LNCaP clone FGC (cell line): ENCODE results near the gene CHST15.
A peak's percentile ranks its signal among the peaks of the same experiment; 100 is the strongest.

Experiments
- DNase-seq: peaks from one replicate; pipeline ENCODE4 v3.0.0-alpha.2; 2011; ENCODE audit warnings: low read depth
- H3K4me3 ChIP-seq: 2 replicates; pipeline ENCODE4 v1.5.1; 2011; ENCODE audit warnings: mild to moderate bottlenecking, low read depth, low read length, control low read depth
- CTCF ChIP-seq: IDR thresholded peaks from 2 replicates; pipeline ENCODE4 v1.5.1; 2012; ENCODE audit warnings: mild to moderate bottlenecking; ENCODE audit not compliant: control insufficient read depth, insufficient read depth; ENCODE audit errors: extremely low read depth

CHST15 gene

GRCh38 chr10:124127965-124128810, 34.8 kb upstream of the CHST15 start:
- DNase-seq, result no peak
- no peak for TF ChIP-seq CTCF
- H3K4me3 ChIP-seq, result no peak overlapping the region

- H3K4me3 ChIP-seq, result no peak overlapping the region
- DNase-seq, result no peak
- TF ChIP-seq CTCF, result no peak
These were observed 34.2 kb upstream of the CHST15 start for GRCh38 chr10:124127563-124127962.

GRCh38 chr10:124126983-124127385, 33.6 kb upstream of the CHST15 start:
- TF ChIP-seq CTCF, result no peak
- no peak overlapping the region for H3K4me3 ChIP-seq
- DNase-seq, result no peak

GRCh38 chr10:124126145-124126982, 33.0 kb upstream of the CHST15 start:
- DNase-seq, result no peak
- no peak overlapping the region for H3K4me3 ChIP-seq
- TF ChIP-seq CTCF, result no peak

GRCh38 chr10:124125305-124126116, 32.1 kb upstream of the CHST15 start:
- DNase-seq, result no peak
- no peak overlapping the region for H3K4me3 ChIP-seq
- 0 out of 2 replicates have a peak, but pooled peaks have one; percentile 19 for TF ChIP-seq CTCF

GRCh38 chr10:124124769-124125161, 31.4 kb upstream of the CHST15 start:
- no peak for TF ChIP-seq CTCF
- H3K4me3 ChIP-seq, result no peak overlapping the region
- no peak for DNase-seq
